BJ (cell line): ENCODE measurements around the gene COL16A1. TPM values are rescaled to one million over a fixed set of nuclear protein-coding genes. Genes with fewer than 3 reads are reported as not detected.

Source experiments
- CTCF ChIA-PET: fragments of 350-600 bp; formaldehyde crosslinking; extraction: SDS; loops from one replicate; lab custom pipeline; 2021; ENCODE audit warnings: antibody characterized with exemption, inconsistent platforms; lab: Yijun Ruan, JAX
- POLR2A ChIA-PET: fragments of 300-600 bp; sonication (Branson Sonifier 250); formaldehyde crosslinking; extraction: SDS; loops from one replicate; lab custom pipeline; 2021; ENCODE audit warnings: antibody characterized with exemption; lab: Charles Lee
- DNase-seq: peaks from one replicate; pipeline ENCODE4 v3.0.0-alpha.2; 2011; ENCODE audit warnings: low read depth
- H3K27me3 ChIP-seq: 2 replicates; pipeline ENCODE4 v1.6.0; 2011; ENCODE audit warnings: low read length; ENCODE audit not compliant: control insufficient read depth, insufficient read depth
- H3K36me3 ChIP-seq: 2 replicates; pipeline ENCODE4 v1.5.1; 2011; ENCODE audit warnings: low read length; ENCODE audit not compliant: control insufficient read depth, insufficient read depth
- H3K4me3 ChIP-seq: 2 replicates; pipeline ENCODE4 v1.5.1; 2011; ENCODE audit warnings: low read depth, mild to moderate bottlenecking, control low read depth, low read length
- CTCF ChIP-seq: IDR thresholded peaks from 2 replicates; pipeline ENCODE4 v1.5.1; 2011; ENCODE audit warnings: low read depth, mild to moderate bottlenecking, control low read depth, inconsistent platforms, low read length, moderate library complexity; ENCODE audit not compliant: insufficient read depth
- polyA plus RNA-seq: library from polyadenylated mRNA; depleted of rRNA; stranded (reverse); fragments of >200 nt; gene quantifications from 2 replicates; pipeline ENCODE4 v1.2.3, GENCODE V29; 2011

Gene COL16A1
- polyA plus RNA-seq, 1 experiment = 123 TPM

GRCh38 chr1:31651089-31651420 lies 52.8 kb downstream of the COL16A1 start:
- no peak for TF ChIP-seq CTCF
- H3K27me3 ChIP-seq = no peaks in the 10 kb centered on the region
- H3K36me3 ChIP-seq = peaks cover 29% of the 10 kb centered on the region
- DNase-seq = no peak
- ChIA-PET POLR2A (no interaction called here), CTCF (interaction anchor here (0.8 to 1.7 kb wide), 5 partner anchors 11 to 138 kb away, joined by 3 to 6 read pairs (median 3); no protein-coding TSS in a partner anchor)
- no peak overlapping the region for H3K4me3 ChIP-seq

GRCh38 chr1:31650161-31651088 lies 53.4 kb downstream of the COL16A1 start:
- ChIA-PET POLR2A (no interaction called here), CTCF (interaction anchor here (0.8 to 1.7 kb wide), 6 partner anchors 11 to 139 kb away, joined by 3 to 6 read pairs (median 3); no protein-coding TSS in a partner anchor)
- peaks cover 23% of the 10 kb centered on the region for H3K36me3 ChIP-seq
- H3K27me3 ChIP-seq = no peaks in the 10 kb centered on the region
- no peak overlapping the region for H3K4me3 ChIP-seq
- DNase-seq = no peak
- TF ChIP-seq CTCF = no peak

- no peak for DNase-seq
- Histone ChIP-seq H3K27me3 (no peaks in the 10 kb centered on the region), H3K4me3 (no peak overlapping the region), H3K36me3 (peaks cover 11% of the 10 kb centered on the region)
- ChIA-PET CTCF (interaction anchor here (1.0 to 1.5 kb wide), 2 partner anchors 13 to 66 kb away, joined by 3 to 5 read pairs; no protein-coding TSS in a partner anchor), POLR2A (no interaction called here)
- TF ChIP-seq CTCF = no peak
Observed at GRCh38 chr1:31648641-31649357, 55.0 kb downstream of the COL16A1 start.

GRCh38 chr1:31648190-31648589 lies 55.6 kb downstream of the COL16A1 start:
- ChIA-PET CTCF (interaction anchor here (1.0 to 1.6 kb wide), 3 partner anchors 13 to 67 kb away, joined by 3 to 5 read pairs (median 4); no protein-coding TSS in a partner anchor), POLR2A (no interaction called here)

More at GRCh38 chr1:31648190-31648589, 55.6 kb downstream of the COL16A1 start:
- H3K4me3 ChIP-seq = no peak overlapping the region
- H3K27me3 ChIP-seq = no peaks in the 10 kb centered on the region
- TF ChIP-seq CTCF = no peak
- DNase-seq = no peak
- H3K36me3 ChIP-seq = peaks cover 8% of the 10 kb centered on the region
